ENCODE data around the gene LGSN.
"Not testable (repeated sequence)": the region's sequence is repeated elsewhere in the genome, so short reads cannot be mapped to it uniquely, and the experiment has no call there.

Gene LGSN

GRCh38 chr6:63230027-63230426 lies 89.8 kb downstream of the LGSN start:
- not testable (repeated sequence) for DNase-seq

DNA sequence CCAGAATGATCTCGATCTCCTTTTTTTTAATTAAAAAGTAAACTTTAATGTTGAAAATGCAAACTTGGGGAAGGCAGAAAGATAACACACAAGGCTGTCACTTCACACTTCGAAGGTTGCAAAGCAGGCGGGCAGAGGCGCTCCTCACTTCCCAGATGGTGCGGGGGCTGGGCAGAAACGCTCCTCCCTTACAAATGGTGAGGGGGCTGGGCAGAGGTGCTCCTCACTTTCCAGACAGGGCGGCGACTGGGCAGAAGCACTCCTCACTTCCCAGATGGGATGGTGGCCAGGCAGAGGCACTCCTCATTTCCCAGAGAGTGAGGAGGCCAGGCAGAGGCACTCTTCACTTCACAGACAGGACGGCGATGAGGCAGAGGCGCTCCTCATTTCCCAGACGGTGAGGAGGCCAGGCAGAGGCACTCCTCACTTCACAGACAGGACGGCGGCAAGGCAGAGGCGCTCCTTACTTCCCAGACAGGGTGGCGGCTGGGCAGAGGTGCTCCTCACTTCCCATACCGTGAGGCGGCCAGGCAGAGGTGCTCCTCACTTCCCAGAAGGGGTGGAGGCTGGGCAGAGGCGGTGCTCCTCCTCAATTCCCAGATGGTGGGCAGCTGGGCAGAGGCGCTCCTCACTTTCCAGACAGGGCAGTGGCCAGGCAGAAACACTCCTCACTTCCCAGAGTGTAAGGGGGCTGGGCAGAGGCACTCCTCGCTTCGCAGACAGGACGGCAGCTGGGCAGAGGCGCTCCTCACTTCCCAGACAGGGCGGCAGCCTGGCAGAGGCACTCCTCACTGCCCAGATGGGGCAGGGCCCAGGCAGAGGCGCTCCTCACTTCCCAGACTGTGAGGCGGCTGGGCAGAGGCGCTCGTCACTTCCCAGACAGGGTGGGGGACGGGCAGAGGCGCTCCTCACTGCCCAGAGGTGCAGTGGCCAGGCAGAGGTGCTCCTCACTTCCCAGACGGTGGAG lies 91.6 kb downstream of the LGSN start:
- not testable (repeated sequence) for DNase-seq

- not testable (repeated sequence) for DNase-seq
These were observed 93.8 kb downstream of the LGSN start for GRCh38 chr6:63225987-63226386.
